Measurements from ENCODE around the gene KCNH5. TPM values are rescaled to one million over a fixed set of nuclear protein-coding genes. Genes with fewer than 3 reads are reported as not detected.

The KCNH5 gene
- total RNA-seq, 1 experiment from 2014 or later: 1.4 TPM

- no peaks in the 10 kb centered on the region for H3K79me2 ChIP-seq (ENCODE audit: low read depth)
- CTCF ChIA-PET: no interaction called here
- BruUV-seq (replicated peaks): no TSS peak
These were observed 64.6 kb downstream of the KCNH5 start for GRCh38 chr14:62980693-62981092.

DNA sequence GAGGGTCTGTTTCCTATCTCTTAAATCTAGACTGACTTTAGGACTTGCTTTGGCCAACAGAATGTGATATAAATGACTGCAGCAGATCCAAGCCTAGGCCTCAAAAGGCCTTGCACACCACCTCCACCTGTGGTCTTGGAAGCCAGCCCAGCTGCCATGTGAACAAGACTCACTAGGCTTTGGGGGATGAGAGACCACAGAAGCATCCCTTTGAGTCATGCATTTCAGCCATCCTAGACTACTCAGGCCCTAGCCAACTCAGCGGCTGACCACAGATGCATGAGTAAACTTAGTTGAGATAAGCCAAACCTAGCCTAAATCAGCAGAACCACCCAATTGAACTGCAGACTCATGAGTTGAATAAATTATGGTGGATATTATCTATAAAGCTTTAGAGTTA lies 87.7 kb downstream of the KCNH5 start:
- intact Hi-C loops (cut with micrococcal nuclease; ENCODE audit: unreplicated experiment): no loop called here
- Histone ChIP-seq H2AFZ (no peak overlapping the region), H4K20me1 (ENCODE audit: insufficient read depth) (no peaks in the 10 kb centered on the region), H3K27me3 (ENCODE audit: insufficient read depth, low read depth) (no peaks in the 10 kb centered on the region), H3F3A (ENCODE audit: insufficient read depth, low read depth) (no peaks in the 10 kb centered on the region), H3K36me3 (ENCODE audit: low read depth) (no peaks in the 10 kb centered on the region), H3K79me2 (ENCODE audit: low read depth) (no peaks in the 10 kb centered on the region), H3K4me2 (no peak overlapping the region), H3K4me3 (no peak overlapping the region), H3K4me1 (replicated peaks; ENCODE audit: insufficient read depth) (no peaks in the 10 kb centered on the region), H3K27ac (no peak overlapping the region), H3K9me3 (ENCODE audit: insufficient read depth, low read depth) (no peaks in the 10 kb centered on the region), H3K9me2 (ENCODE audit: insufficient read depth) (no peaks in the 10 kb centered on the region)
- no TSS peak for BruUV-seq (replicated peaks)
- DNase-seq: peak in 1 of 2 experiments; percentile 37
- TF ChIP-seq CTCF (conservative IDR thresholded peaks at IDR 0.05) (no peak), EZH2 (IDR thresholded peaks at IDR 0.05; ENCODE audit: low read depth) (no peak)
- ChIA-PET CTCF (no interaction called here), POLR2A (ENCODE audit: unreplicated experiment) (no interaction called here)

More at GRCh38 chr14:62980693-62981092, 64.6 kb downstream of the KCNH5 start:
- DNase-seq: no peak
- intact Hi-C loops (cut with micrococcal nuclease; ENCODE audit: unreplicated experiment): no loop called here
- Histone ChIP-seq H3K9me3 (ENCODE audit: insufficient read depth, low read depth) (no peaks in the 10 kb centered on the region), H3K27me3 (ENCODE audit: insufficient read depth, low read depth) (no peaks in the 10 kb centered on the region), H3K4me3 (no peak overlapping the region), H3K4me1 (replicated peaks; ENCODE audit: insufficient read depth) (no peaks in the 10 kb centered on the region), H3F3A (ENCODE audit: insufficient read depth, low read depth) (no peaks in the 10 kb centered on the region), H2AFZ (no peak overlapping the region), H3K36me3 (ENCODE audit: low read depth) (no peaks in the 10 kb centered on the region), H3K27ac (no peak overlapping the region), H3K9me2 (ENCODE audit: insufficient read depth) (no peaks in the 10 kb centered on the region), H4K20me1 (ENCODE audit: insufficient read depth) (no peaks in the 10 kb centered on the region), H3K4me2 (no peak overlapping the region)
- TF ChIP-seq EZH2 (IDR thresholded peaks at IDR 0.05; ENCODE audit: low read depth) (no peak), CTCF (conservative IDR thresholded peaks at IDR 0.05) (no peak)
- POLR2A ChIA-PET (ENCODE audit: unreplicated experiment): no interaction called here

- Histone ChIP-seq H3K9me3 (ENCODE audit: insufficient read depth, low read depth) (no peaks in the 10 kb centered on the region), H3K27ac (no peak overlapping the region), H2AFZ (no peak overlapping the region), H3K36me3 (ENCODE audit: low read depth) (no peaks in the 10 kb centered on the region), H3F3A (ENCODE audit: insufficient read depth, low read depth) (no peaks in the 10 kb centered on the region), H3K4me1 (replicated peaks; ENCODE audit: insufficient read depth) (no peaks in the 10 kb centered on the region), H3K79me2 (ENCODE audit: low read depth) (no peaks in the 10 kb centered on the region), H3K4me3 (no peak overlapping the region), H3K9me2 (ENCODE audit: insufficient read depth) (no peaks in the 10 kb centered on the region), H3K4me2 (no peak overlapping the region), H3K27me3 (ENCODE audit: insufficient read depth, low read depth) (no peaks in the 10 kb centered on the region), H4K20me1 (ENCODE audit: insufficient read depth) (no peaks in the 10 kb centered on the region)
- no TSS peak for BruUV-seq (replicated peaks)
- ChIA-PET CTCF (no interaction called here), POLR2A (ENCODE audit: unreplicated experiment) (no interaction called here)
- intact Hi-C loops (cut with micrococcal nuclease; ENCODE audit: unreplicated experiment): no loop called here
- TF ChIP-seq EZH2 (IDR thresholded peaks at IDR 0.05; ENCODE audit: low read depth): no peak
- TF ChIP-seq CTCF (conservative IDR thresholded peaks at IDR 0.05): no peak
- no peak for DNase-seq
These were observed 88.8 kb downstream of the KCNH5 start for GRCh38 chr14:62956413-62956812.
